HepG2 (cell line): ENCODE measurements around the gene BRMS1. TPM values are rescaled to one million over a fixed set of nuclear protein-coding genes. Genes with fewer than 3 reads are reported as not detected.
A peak's percentile ranks its signal among the peaks of the same experiment; 100 is the strongest.

ENCODE experiments used
- CAMTA2 ChIP-seq: sonication (generic); formaldehyde crosslinking; IDR thresholded peaks from 2 replicates; pipeline ENCODE4 v1.4.0; 2020; ENCODE audit warnings: mild to moderate bottlenecking, missing genetic modification reagents, borderline replicate concordance
- FOXA1 ChIP-seq, 2 experiments: fragments of 450-650 bp in 1 of 2; sonication (generic) in 1 of 2; formaldehyde crosslinking in 1 of 2; IDR thresholded peaks; 2 replicates each; pipeline versions ENCODE4 v1.4.0 to v1.6.1; 2016 to 2020; ENCODE audit warnings: missing genetic modification reagents in 1 of 2
- HDAC1 ChIP-seq: sonication (generic); formaldehyde crosslinking; IDR thresholded peaks from 2 replicates; pipeline ENCODE4 v1.5.1; 2020; ENCODE audit warnings: mild to moderate bottlenecking, missing genetic modification reagents
- MIXL1 ChIP-seq: IDR thresholded peaks from 2 replicates; pipeline ENCODE4 v1.6.1; 2016
- MTF1 ChIP-seq: sonication (generic); formaldehyde crosslinking; IDR thresholded peaks from 2 replicates; pipeline ENCODE4 v1.5.0; 2020; ENCODE audit warnings: missing genetic modification reagents
- NRL ChIP-seq: sonication (generic); formaldehyde crosslinking; IDR thresholded peaks from 2 replicates; pipeline ENCODE4 v1.5.0; 2020; ENCODE audit warnings: missing genetic modification reagents, mild to moderate bottlenecking, moderate library complexity, borderline replicate concordance
- SOX13 ChIP-seq, 3 experiments: fragments of 450-650 bp in 1 of 3; sonication (generic) in 1 of 3; formaldehyde crosslinking in 1 of 3; IDR thresholded peaks in 2 of 3; conservative IDR thresholded peaks in 1 of 3; 2 replicates each; pipeline versions ENCODE4 v1.5.0 to v1.6.1; 2016 to 2020; ENCODE audit warnings: antibody characterized with exemption in 1 of 3, mild to moderate bottlenecking in 1 of 3, missing compliant biosample characterization in 1 of 3, missing genetic modification reagents in 1 of 3, moderate library complexity in 1 of 3
- WIZ ChIP-seq: sonication (generic); formaldehyde crosslinking; IDR thresholded peaks from 2 replicates; pipeline ENCODE4 v1.5.1; 2020; ENCODE audit warnings: mild to moderate bottlenecking, missing genetic modification reagents
- XRCC5 ChIP-seq: fragments of 200-400 bp; formaldehyde crosslinking; optimal IDR thresholded peaks from 2 replicates; pipeline ENCODE3; 2017; ENCODE audit warnings: mild to moderate bottlenecking, low read length
- ZC3H4 ChIP-seq: sonication (generic); formaldehyde crosslinking; IDR thresholded peaks from 2 replicates; pipeline ENCODE4 v1.4.0; 2020; ENCODE audit warnings: missing genetic modification reagents, borderline replicate concordance
- ZNF124 ChIP-seq: sonication (generic); formaldehyde crosslinking; IDR thresholded peaks from 2 replicates; pipeline ENCODE4 v1.4.0; 2020; ENCODE audit warnings: missing genetic modification reagents
- ZNF230 ChIP-seq: sonication (generic); formaldehyde crosslinking; IDR thresholded peaks from 2 replicates; pipeline ENCODE4 v1.4.0; 2020; ENCODE audit warnings: mild to moderate bottlenecking, missing genetic modification reagents
- ZNF292 ChIP-seq: sonication (generic); formaldehyde crosslinking; IDR thresholded peaks from 2 replicates; pipeline ENCODE4 v1.8.1; 2022; ENCODE audit warnings: mild to moderate bottlenecking, low read depth, missing genetic modification reagents, borderline replicate concordance
- ZNF3 ChIP-seq: IDR thresholded peaks from 2 replicates; pipeline ENCODE4 v1.7.0; 2017; ENCODE audit warnings: inconsistent platforms
- ZNF547 ChIP-seq: sonication (generic); formaldehyde crosslinking; IDR thresholded peaks from 2 replicates; pipeline ENCODE4 v1.5.1; 2020; ENCODE audit warnings: mild to moderate bottlenecking, missing genetic modification reagents
- ZNF607 ChIP-seq: sonication (generic); formaldehyde crosslinking; IDR thresholded peaks from 2 replicates; pipeline ENCODE4 v1.5.1; 2020; ENCODE audit warnings: missing genetic modification reagents, mild to moderate bottlenecking, borderline replicate concordance
- ZNF841 ChIP-seq: sonication (generic); formaldehyde crosslinking; IDR thresholded peaks from 2 replicates; pipeline ENCODE4 v1.8.1; 2023; ENCODE audit warnings: missing genetic modification reagents, borderline replicate concordance
- polyA plus RNA-seq, 8 experiments: library from polyadenylated mRNA; depleted of rRNA in 3 of 8; stranded (reverse) in 7 of 8; unstranded in 1 of 8; fragments of >200 nt; fragmentation: Illumina TruSeq in 4 of 8; extraction: Trizol in 4 of 8; gene quantifications; 2 replicates each; pipeline versions ENCODE4 v1.2.1 to v1.2.3, GENCODE V29; 2011 to 2016; ENCODE audit warnings: low read depth in 4 of 8, missing spikeins in 1 of 8, mixed read lengths in 1 of 8; ENCODE audit not compliant: insufficient read depth in 1 of 8
- total RNA-seq, 5 experiments: library from RNA; depleted of rRNA; stranded (reverse); fragments of >200 nt; fragmentation: Illumina TruSeq; extraction: Trizol; gene quantifications; 2 replicates each; pipeline ENCODE4 v1.2.3, GENCODE V29; 2016; ENCODE audit warnings: low read depth in 1 of 5
- TF ChIP-seq, protein P1 (sequence below): sonication (generic); formaldehyde crosslinking; conservative IDR thresholded peaks from 2 replicates; pipeline ENCODE4 v1.4.0; 2020; ENCODE audit warnings: missing genetic modification reagents
- TF ChIP-seq, protein P2 (sequence below): sonication (generic); formaldehyde crosslinking; IDR thresholded peaks from 2 replicates; pipeline ENCODE4 v1.8.0; 2023; ENCODE audit warnings: mild to moderate bottlenecking, missing genetic modification reagents
- TF ChIP-seq, protein P3 (sequence below): sonication (generic); formaldehyde crosslinking; IDR thresholded peaks from 2 replicates; pipeline ENCODE4 v1.4.0; 2020; ENCODE audit warnings: missing genetic modification reagents
- TF ChIP-seq, protein P4 (sequence below): sonication (generic); formaldehyde crosslinking; IDR thresholded peaks from 2 replicates; pipeline ENCODE4 v1.4.0; 2020; ENCODE audit warnings: low read depth, missing genetic modification reagents

The BRMS1 gene
- total and polyA plus RNA-seq, 2 of the 13 experiments (the other 11 are each of a cell fraction or from before 2014, with no cell fraction given), result 15.8 to 55.7 TPM

DNA sequence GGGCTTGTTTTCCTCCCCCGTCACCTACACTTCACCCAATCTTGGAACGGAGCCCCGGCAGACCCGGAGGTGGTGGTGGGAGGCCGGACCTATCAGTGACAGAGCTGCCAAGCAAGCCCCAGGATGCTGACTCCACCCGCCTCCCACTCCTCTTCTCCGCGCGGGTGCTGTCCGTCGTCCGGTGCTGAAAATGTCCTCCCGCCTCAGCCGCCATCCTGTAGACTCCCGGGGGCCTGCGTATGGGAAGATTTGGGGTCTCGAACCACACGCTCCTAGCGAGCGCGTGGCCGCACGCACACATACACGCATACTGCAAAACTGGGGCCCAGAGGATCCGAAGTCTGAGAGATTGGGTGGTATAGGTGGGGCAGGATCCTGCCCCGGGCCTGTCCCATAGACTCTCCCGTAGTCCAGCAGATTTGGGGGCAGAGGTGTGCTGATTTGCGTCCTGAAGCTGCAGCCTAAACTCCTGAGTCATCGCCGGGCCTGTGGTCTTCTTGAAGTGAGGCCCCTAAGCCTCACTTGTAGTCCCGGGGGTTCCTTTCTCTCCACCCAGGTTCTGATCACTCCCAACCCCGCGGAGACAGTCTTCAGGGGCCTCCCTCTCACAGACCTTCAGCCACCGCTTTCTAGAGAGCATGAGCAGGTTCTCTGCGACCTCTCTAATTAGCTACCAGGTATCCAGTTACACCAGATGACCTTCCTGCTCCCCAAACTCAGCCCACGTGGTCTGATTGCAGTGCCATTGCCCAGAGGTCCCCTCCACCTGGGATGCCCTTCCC is 55.2 kb downstream of the BRMS1 start (continued):
- TF ChIP-seq, protein P1, sequence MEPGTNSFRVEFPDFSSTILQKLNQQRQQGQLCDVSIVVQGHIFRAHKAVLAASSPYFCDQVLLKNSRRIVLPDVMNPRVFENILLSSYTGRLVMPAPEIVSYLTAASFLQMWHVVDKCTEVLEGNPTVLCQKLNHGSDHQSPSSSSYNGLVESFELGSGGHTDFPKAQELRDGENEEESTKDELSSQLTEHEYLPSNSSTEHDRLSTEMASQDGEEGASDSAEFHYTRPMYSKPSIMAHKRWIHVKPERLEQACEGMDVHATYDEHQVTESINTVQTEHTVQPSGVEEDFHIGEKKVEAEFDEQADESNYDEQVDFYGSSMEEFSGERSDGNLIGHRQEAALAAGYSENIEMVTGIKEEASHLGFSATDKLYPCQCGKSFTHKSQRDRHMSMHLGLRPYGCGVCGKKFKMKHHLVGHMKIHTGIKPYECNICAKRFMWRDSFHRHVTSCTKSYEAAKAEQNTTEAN, result peak; percentile 79; the same call in 1 of the 2 replicates
- TF ChIP-seq ZNF3 (CRISPR knock-in tag), result 0 out of 2 replicates have a peak, but pooled peaks have one; percentile 60
- TF ChIP-seq MIXL1 (CRISPR knock-in tag), result peak; percentile 28; the same call in 1 of the 2 replicates
- TF ChIP-seq ZNF547 (CRISPR knock-in tag), result peak; percentile 82
- peak; percentile 91 for TF ChIP-seq ZNF230 (CRISPR knock-in tag)
- peak; percentile 79 for TF ChIP-seq ZNF607 (CRISPR knock-in tag)
- TF ChIP-seq, protein P2, sequence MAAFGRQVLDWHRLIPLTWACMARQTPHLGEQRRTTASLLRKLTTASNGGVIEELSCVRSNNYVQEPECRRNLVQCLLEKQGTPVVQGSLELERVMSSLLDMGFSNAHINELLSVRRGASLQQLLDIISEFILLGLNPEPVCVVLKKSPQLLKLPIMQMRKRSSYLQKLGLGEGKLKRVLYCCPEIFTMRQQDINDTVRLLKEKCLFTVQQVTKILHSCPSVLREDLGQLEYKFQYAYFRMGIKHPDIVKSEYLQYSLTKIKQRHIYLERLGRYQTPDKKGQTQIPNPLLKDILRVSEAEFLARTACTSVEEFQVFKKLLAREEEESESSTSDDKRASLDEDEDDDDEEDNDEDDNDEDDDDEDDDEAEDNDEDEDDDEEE (CRISPR knock-in tag), result peak; percentile 91; the same call in 1 of the 2 replicates
- no peak; the same call in 1 of the 2 replicates for TF ChIP-seq MTF1 (CRISPR knock-in tag)
- TF ChIP-seq ZC3H4, result peak; percentile 77; the same call in 1 of the 2 replicates
- no peak for TF ChIP-seq FOXA1 (IDR thresholded peaks at IDR 0.05)
- TF ChIP-seq FOXA1 (CRISPR knock-in tag; IDR thresholded peaks at IDR 0.05), result no peak
- no peak; the same call in 1 of the 2 replicates for TF ChIP-seq CAMTA2
- 0 out of 2 replicates have a peak, but pooled peaks have one; percentile 36 for TF ChIP-seq ZNF292 (CRISPR knock-in tag)
- 0 out of 2 replicates have a peak, but pooled peaks have one; percentile 20 for TF ChIP-seq ZNF124
- peak; percentile 74 for TF ChIP-seq WIZ
- no peak for TF ChIP-seq SOX13 (IDR thresholded peaks at IDR 0.05)
- peak in 1 of 2 experiments; percentile 31; a peak in 1 of 4 replicates for TF ChIP-seq SOX13 (CRISPR knock-in tag; conservative IDR thresholded peaks at IDR 0.05 in 1 of 2, IDR thresholded peaks at IDR 0.05 in 1 of 2)
- peak; percentile 90 for TF ChIP-seq HDAC1 (CRISPR knock-in tag)
- TF ChIP-seq, protein P3, sequence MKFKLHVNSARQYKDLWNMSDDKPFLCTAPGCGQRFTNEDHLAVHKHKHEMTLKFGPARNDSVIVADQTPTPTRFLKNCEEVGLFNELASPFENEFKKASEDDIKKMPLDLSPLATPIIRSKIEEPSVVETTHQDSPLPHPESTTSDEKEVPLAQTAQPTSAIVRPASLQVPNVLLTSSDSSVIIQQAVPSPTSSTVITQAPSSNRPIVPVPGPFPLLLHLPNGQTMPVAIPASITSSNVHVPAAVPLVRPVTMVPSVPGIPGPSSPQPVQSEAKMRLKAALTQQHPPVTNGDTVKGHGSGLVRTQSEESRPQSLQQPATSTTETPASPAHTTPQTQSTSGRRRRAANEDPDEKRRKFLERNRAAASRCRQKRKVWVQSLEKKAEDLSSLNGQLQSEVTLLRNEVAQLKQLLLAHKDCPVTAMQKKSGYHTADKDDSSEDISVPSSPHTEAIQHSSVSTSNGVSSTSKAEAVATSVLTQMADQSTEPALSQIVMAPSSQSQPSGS (CRISPR knock-in tag), result no peak
- TF ChIP-seq NRL (CRISPR knock-in tag), result peak; percentile 82
- TF ChIP-seq, protein P4, sequence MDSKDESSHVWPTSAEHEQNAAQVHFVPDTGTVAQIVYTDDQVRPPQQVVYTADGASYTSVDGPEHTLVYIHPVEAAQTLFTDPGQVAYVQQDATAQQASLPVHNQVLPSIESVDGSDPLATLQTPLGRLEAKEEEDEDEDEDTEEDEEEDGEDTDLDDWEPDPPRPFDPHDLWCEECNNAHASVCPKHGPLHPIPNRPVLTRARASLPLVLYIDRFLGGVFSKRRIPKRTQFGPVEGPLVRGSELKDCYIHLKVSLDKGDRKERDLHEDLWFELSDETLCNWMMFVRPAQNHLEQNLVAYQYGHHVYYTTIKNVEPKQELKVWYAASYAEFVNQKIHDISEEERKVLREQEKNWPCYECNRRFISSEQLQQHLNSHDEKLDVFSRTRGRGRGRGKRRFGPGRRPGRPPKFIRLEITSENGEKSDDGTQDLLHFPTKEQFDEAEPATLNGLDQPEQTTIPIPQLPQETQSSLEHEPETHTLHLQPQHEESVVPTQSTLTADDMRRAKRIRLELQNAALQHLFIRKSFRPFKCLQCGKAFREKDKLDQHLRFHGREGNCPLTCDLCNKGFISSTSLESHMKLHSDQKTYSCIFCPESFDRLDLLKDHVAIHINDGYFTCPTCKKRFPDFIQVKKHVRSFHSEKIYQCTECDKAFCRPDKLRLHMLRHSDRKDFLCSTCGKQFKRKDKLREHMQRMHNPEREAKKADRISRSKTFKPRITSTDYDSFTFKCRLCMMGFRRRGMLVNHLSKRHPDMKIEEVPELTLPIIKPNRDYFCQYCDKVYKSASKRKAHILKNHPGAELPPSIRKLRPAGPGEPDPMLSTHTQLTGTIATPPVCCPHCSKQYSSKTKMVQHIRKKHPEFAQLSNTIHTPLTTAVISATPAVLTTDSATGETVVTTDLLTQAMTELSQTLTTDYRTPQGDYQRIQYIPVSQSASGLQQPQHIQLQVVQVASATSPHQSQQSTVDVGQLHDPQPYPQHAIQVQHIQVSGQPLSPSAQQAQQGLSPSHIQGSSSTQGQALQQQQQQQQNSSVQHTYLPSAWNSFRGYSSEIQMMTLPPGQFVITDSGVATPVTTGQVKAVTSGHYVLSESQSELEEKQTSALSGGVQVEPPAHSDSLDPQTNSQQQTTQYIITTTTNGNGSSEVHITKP (CRISPR knock-in tag), result peak; percentile 9; the same call in 1 of the 2 replicates
- peak; percentile 77 for TF ChIP-seq XRCC5
- TF ChIP-seq ZNF841 (CRISPR knock-in tag), result 0 out of 2 replicates have a peak, but pooled peaks have one; percentile 68
